Activated naive CD4-positive, alpha-beta T cell treated with anti-CD3 and anti-CD28 coated beads, Interleukin-2, amount 50 U/mL, for 16 hours (primary cell): ENCODE results near the gene FHIT.

Experiments used
- DNase-seq: peaks from one replicate; pipeline ENCODE4 v3.0.0-alpha.2; 2020

FHIT gene

GRCh38 chr3:60228823-60229222, 1022.4 kb downstream of the FHIT start:
- DNase-seq: no peak

GRCh38 chr3:60226912-60227311, 1024.3 kb downstream of the FHIT start:
- DNase-seq: no peak

- DNase-seq: no peak
These were observed 1025.4 kb downstream of the FHIT start for GRCh38 chr3:60225848-60226247.

- no peak for DNase-seq
These were observed 1030.5 kb downstream of the FHIT start for GRCh38 chr3:60220768-60221167.

- no peak for DNase-seq
These were observed 1031.8 kb downstream of the FHIT start for GRCh38 chr3:60219501-60219900.

GRCh38 chr3:60217156-60217911, 1033.9 kb downstream of the FHIT start:
- no peak for DNase-seq

- DNase-seq: no peak
These were observed 1034.7 kb downstream of the FHIT start for GRCh38 chr3:60216462-60217075.

GRCh38 chr3:60215946-60216345, 1035.3 kb downstream of the FHIT start:
- DNase-seq: no peak

GRCh38 chr3:60207905-60208304, 1043.3 kb downstream of the FHIT start:
- DNase-seq: no peak

- no peak for DNase-seq
These were observed 1045.0 kb downstream of the FHIT start for GRCh38 chr3:60206206-60206605.

GRCh38 chr3:60202052-60202726, 1049.1 kb downstream of the FHIT start:
- no peak for DNase-seq

GRCh38 chr3:60199306-60199705, 1051.9 kb downstream of the FHIT start:
- DNase-seq: no peak

GRCh38 chr3:60198179-60198720, 1053.0 kb downstream of the FHIT start:
- DNase-seq: no peak

- DNase-seq: no peak
These were observed 1058.7 kb downstream of the FHIT start for GRCh38 chr3:60192297-60193114.

- DNase-seq: no peak
These were observed 1061.2 kb downstream of the FHIT start for GRCh38 chr3:60190073-60190472.

GRCh38 chr3:60189304-60189703, 1061.9 kb downstream of the FHIT start:
- no peak for DNase-seq

- DNase-seq: no peak
These were observed 1062.4 kb downstream of the FHIT start for GRCh38 chr3:60188803-60189202.

GRCh38 chr3:60187343-60187742, 1063.9 kb downstream of the FHIT start:
- no peak for DNase-seq

- DNase-seq: no peak
These were observed 1064.9 kb downstream of the FHIT start for GRCh38 chr3:60186359-60186758.

- no peak for DNase-seq
These were observed 1066.1 kb downstream of the FHIT start for GRCh38 chr3:60185161-60185560.

- DNase-seq: no peak
These were observed 1068.6 kb downstream of the FHIT start for GRCh38 chr3:60182697-60183096.

- DNase-seq: no peak
These were observed 1072.2 kb downstream of the FHIT start for GRCh38 chr3:60178931-60179653.
